Daoy (cell line): Measurements from ENCODE around the gene SDHA. TPM values are rescaled to one million over a fixed set of nuclear protein-coding genes. Genes with fewer than 3 reads are reported as not detected.
A peak's percentile ranks its signal among the peaks of the same experiment; 100 is the strongest.
"Not testable (repeated sequence)": the region's sequence is repeated elsewhere in the genome, so short reads cannot be mapped to it uniquely, and the experiment has no call there.

Experiments
- DNase-seq: peaks from one replicate; pipeline ENCODE4 v3.0.0-alpha.2; 2015; ENCODE audit warnings: low read depth
- total RNA-seq: library from RNA; depleted of rRNA; stranded (reverse); fragments of >200 nt; shearing (Covaris generic); gene quantifications from 2 replicates; pipeline ENCODE4 v1.2.3, GENCODE V29; 2014

SDHA gene
- total RNA-seq, 1 experiment from 2014 or later = 97.6 TPM

DNA sequence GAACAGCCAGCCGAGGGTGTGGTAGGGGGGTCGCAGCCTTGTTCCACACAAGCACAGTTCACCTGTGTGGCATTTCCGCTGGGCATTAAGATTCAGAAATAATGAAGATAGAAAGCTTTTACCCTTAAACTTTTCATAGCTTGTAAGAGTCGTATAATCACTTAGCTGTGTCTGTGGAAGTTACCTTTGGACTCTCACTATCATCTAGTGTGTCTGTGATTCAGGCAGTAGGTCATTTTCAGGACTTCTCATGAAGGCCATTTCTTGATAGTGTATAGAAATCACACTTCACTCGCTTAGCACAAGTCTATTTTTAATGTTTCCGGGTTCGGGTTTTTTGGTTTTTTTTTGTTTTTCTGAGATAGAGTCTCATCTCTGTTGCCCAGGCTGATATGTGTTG is 37.0 kb downstream of the SDHA start:
- DNase-seq = not testable (repeated sequence)

DNA sequence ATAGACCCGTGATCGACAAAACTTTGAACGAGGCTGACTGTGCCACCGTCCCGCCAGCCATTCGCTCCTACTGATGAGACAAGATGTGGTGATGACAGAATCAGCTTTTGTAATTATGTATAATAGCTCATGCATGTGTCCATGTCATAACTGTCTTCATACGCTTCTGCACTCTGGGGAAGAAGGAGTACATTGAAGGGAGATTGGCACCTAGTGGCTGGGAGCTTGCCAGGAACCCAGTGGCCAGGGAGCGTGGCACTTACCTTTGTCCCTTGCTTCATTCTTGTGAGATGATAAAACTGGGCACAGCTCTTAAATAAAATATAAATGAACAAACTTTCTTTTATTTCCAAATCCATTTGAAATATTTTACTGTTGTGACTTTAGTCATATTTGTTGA is 38.2 kb downstream of the SDHA start:
- not testable (repeated sequence) for DNase-seq

DNA sequence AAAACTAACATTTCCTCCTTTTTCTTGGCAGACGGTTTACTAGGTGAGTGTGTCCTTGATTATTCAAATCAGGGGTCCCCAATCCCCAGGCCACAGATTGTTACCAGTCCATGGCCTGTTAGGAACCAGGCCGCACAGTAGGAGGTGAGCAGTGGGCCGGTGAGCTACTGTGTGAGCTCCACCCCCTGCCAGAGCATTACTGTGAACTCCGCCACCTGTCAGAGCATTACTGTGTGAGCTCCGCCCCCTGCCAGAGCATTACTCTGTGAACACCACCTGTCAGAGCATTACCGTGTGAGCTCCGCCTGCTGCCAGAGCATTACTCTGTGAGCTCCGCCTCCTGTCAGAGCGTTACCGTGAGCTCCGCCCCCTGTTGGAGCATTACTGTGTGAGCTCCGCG is 39.0 kb downstream of the SDHA start:
- DNase-seq = no peak

DNA sequence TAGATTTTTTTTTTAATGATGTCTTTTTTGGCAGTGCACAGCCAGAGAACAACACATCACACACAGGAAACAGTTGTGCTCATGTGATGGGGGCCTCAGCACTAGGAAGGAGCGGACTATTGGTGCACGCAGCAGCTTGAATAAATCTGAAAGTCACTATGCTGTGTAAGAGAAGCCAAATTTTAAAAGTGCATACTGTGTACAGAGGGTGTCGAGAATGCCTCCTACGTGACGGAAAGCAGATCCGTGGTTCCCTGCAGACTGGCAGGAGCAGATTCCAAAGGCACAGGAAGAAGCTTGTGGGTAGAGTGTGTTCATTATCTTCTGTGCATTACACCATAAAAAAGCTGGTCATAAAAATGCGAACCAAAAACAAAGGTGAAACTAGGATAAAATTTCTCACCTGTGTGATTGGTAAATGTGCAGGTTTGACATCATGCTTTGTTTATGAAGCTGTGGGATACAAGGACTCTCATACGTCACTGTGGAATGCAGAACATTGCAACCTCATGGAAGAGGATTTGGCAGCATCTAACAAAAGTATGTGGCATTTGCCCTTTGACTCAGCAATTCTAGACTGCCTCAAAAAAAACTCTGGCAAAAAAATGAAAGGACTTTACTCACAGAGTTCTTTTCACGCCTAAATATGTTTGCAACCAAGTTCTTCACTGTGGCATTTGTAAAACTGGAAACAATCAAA is 45.3 kb downstream of the SDHA start:
- peak; percentile 21 for DNase-seq

DNA sequence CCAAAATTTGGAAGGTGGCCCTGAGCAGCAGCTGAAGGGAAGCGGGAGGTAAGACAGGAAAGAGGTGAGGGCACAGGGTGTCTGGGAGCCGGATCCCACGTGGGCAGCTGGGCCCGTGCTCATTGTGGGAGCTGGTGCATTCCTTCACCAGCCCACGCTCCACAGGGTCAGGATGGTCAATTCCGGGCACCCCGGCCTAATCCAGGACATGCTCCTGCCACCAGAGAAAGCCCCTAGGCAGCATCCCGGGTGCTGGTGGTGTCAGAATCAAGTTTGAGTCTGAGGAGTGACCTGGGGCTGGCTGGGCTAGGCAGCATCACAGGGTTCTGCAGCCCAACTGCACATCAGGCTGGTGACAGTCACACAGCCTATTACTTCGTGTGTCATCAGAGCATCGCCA is 46.2 kb downstream of the SDHA start:
- no peak for DNase-seq

DNA sequence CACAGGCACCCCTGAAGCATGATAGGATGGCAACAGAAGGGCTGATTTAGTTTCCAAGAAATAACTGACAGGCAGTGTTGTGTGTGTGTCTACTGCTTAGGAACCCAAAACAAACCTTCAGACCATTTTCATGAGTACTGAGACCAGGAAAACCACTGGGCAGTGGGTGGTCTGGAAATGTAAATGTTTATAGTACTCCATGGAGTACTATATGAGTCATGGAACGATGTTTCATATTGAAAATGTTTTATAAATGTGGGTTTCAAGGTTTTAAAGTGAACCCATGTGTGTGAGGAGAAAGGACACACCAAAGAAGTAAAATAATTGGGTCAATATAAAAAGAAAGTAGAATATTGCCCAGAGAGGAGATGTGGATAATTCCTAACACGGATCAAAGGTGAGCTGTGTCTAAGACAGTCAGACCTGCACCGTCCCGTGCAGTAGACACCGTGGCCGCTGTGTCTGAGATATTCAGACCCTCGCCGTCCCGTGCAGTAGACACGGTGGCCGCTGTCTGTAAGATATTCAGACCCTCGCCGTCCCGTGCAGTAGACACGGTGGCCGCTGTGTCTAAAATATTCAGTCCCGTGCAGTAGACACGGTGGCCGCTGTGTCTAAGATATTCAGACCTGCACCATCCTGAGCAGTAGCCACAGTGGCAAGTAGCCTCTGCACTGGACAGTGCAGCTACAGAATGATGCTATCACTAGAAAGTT is 48.3 kb downstream of the SDHA start:
- DNase-seq = peak; percentile 20

DNA sequence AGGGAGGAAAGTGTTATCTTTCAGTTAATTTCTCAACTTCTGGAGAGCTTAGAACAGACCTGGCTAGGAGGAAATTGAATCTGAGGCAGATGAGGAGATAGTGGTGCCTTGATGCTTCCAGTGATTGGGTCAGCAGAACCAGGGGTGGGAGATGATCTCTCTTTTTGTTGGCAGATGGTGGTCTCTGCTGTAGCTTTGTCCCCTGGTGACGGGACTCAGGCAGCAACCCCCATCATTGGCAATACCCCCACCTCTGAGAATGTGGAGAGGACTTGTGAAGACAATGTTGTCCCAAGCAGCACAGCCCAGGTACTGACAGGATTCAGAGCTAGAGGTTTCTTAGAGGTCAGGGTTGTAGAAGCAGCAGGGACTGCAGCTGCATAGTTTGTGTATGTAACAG is 49.6 kb downstream of the SDHA start:
- no peak for DNase-seq

DNA sequence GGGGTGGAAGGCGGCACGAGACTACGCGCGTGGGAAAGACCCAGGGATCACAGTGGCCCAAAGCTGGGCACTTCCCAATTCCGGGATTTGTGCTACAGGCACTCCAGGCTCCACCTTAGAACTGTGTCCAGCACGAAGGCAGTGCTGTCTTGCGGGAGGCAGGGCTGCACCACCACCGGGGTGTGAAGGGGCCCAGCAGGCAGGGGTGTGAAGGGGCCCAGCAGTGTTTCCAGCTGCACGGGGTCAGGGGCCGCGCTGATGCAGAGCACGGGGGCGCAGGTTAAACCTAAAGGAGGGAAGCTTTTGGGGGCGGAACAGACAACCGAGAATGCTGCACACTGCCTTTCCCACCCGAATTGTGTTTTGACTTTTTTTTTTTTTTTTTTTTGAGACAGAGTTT is 52.2 kb downstream of the SDHA start:
- DNase-seq = no peak

DNA sequence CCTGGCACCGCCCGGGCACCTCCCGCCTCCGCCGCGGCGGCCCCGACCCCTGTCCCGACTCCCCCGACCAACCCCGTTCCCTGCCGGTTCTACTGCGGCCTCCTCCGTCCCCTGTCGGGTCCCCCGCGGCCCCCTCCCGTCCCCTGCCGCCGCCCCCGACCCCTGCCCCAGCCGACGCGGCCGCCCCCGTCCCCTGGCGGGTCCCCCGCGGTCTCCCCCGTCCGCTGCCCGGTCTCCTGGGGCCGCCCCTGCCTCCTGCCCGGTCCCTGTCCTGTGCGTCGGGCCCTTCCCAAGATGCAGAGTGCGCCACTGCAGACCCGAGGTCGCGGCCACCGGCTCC is 53.7 kb downstream of the SDHA start:
- not testable (repeated sequence) for DNase-seq

DNA sequence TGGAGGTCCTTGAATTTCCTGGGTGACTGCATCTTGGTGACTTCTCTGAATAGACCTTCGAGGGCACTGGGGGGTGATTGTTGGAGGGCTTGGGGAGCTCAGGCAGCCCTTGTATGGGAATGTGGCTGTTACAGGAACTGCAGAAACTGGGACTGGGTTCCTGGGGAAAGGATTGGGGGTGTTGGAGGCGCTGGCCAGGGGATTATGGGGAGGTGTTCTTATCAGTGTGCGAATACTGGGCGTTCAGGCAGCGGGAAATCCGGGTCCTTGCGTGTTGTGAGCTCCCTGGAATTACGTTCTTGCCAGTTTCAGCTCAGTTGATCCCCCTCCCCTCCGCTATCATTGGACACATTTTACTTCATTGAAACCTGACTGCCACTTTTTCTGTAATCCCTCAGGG is 55.0 kb downstream of the SDHA start:
- DNase-seq = not testable (repeated sequence)

DNA sequence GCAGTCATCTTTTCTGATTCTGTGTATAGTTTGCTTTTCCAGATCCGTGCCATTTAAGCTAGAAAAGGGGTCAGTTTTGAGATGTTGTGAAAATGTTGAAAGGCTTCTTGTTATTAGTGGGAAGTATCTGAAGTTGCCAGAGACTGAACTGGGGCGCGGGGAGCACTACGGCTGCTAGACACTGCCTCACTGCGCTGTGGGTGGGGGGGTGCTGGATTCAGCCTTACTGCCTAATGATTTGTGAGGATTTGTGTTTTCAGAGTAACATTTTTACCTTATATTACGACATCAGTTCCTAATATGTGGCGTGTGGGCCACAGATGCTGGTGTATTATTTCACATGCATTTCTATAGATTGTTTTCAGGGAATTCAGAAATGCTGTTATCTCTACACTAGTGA is 55.4 kb downstream of the SDHA start:
- not testable (repeated sequence) for DNase-seq

DNA sequence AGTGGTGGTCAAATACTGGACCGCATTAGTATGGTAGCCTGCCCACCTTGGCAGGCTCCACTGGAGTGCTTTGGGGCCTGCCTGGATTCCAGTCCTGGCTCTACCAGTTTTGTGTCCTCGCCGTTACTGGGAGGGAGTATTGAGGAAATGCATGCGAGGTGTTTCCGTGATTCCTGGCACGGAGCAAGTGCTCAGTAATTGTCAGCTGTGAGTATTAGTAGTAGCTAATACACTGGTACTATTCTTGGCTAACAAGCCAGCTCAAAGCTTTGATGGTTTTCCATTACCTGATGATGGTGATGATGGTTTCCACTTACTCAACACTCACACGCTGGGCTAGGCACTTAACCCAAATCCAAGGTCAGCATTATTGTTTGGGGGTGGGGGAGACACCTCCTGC is 56.2 kb downstream of the SDHA start:
- not testable (repeated sequence) for DNase-seq

DNA sequence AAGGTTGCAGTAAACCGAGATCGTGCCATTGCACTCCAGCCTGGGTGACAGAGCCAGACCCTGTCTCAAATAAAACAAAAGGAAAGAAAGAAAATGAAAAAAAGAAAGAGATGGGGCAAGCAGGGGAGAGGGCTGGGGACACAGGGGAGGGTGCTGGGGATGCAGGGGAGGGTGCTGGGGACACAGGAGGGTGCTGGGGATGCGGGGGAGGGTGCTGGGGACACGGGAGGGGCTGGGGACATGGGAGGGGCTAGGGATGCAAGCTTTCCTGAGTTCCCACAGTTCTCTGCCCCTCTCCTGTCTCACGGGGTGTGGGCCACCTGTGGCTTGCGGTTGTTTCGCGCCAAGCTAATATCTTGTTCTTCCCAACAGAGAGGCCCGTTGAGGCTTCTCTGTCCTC is 60.5 kb downstream of the SDHA start:
- no peak for DNase-seq

DNA sequence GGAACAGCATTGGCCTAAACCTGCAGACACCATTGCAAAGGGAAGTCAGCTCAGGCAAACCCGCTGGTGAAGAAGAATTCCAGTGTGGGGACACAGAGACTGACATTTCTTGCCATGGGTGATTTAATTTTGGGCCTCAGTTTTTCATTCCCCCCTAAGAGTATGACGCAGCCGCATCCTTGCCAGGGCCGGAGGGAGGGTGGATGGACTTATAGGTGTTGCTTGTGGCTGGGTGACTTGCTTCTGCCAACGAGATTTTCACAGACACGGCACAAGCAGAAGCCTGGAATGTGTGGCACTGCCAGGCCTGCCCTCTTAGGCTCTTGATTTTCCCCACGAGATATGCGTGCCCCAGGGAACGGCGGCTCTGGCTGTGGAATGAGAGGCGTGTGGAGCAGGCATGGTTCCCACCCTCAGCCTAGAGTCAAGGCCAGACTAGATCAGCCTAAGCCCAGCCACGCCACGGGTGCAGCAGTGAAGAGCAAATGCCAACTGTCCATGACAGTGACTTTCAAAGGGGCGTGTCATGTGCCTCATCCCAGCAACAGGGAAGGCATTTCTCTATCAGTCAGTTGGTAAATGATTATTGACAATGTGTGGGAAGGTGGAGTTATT is 61.0 kb downstream of the SDHA start:
- DNase-seq = not testable (repeated sequence)

DNA sequence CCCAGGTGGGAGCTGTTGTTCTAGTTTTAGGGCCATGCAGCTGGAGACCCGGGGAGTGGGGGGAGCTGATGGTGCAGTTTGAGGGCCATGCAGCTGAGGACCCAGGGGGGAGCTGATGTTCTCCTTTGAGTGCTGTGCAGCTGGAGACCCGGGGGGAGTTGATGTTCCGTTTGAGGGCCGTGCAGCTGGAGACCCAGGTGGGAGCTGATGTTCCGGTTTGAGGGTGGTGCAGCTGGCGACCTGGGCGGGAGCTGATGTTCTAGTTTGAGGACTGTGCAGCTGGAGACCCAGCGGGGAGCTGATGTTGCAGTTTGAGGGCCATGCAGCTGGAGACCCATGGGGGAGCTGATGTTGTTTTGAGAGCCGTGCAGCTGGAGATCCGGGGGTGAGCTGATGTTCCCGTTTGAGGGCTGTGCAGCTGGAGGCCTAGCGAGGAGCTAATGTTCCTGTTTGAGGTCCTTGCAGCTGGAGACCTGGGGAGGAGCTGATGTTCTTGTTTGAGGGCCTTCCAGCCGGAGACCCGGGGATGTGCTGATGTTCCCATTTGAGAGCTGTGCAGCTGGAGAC is 68.0 kb downstream of the SDHA start:
- no peak for DNase-seq

DNA sequence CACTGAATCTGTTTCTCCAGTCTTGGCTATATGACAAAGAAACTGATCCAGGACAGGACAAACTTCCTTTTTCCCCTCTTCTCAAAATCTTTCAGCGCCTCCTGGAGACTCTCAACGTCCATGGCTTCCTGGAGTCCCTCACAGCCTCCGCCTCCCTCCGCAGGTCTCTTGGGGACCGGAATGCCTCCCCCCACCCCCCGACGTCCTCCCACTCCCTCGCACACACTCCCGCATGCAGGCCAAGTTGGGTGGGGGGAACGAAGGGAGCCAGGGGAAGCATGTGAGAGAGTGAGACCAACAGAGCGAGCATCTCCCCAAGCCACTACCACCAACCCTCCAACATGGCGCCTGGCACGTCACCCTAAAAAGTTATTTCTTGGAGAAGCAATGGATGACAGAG is 72.1 kb downstream of the SDHA start:
- not testable (repeated sequence) for DNase-seq

DNA sequence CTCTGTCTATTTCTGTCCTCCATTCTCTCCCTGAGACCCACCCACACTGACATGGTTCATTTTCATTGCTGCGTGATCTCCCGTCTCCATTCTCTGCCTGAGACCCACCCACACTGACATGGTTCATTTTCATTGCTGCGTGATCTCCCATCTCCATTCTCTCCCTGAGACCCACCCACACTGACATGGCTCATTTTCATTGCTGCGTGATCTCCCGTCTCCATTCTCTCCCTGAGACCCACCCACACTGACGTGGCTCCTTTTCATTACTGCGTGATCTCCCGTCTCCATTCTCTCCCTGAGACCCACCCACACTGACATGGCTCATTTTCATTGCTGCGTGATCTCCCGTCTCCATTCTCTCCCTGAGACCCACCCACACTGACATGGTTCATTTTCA is 73.2 kb downstream of the SDHA start:
- DNase-seq = not testable (repeated sequence)

DNA sequence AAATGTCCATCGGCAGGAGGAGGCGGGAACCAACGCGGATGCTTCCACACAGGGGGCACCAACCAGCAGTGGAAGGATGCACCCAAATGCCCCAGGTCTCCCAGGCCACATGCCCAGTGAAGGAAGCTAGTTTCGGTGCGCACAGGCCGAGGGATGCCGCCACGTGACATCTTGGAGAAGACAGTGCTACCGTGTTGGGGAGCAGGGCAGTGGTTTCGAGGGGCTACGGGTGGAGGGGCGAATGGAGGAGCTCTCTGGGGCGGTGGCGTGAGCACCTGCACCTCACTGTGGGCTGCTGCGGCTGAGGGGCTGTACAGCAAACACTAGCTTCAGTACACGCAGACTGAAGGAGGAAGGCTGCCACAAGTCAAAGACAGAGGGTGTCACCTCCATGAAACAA is 76.7 kb downstream of the SDHA start:
- DNase-seq = not testable (repeated sequence)

DNA sequence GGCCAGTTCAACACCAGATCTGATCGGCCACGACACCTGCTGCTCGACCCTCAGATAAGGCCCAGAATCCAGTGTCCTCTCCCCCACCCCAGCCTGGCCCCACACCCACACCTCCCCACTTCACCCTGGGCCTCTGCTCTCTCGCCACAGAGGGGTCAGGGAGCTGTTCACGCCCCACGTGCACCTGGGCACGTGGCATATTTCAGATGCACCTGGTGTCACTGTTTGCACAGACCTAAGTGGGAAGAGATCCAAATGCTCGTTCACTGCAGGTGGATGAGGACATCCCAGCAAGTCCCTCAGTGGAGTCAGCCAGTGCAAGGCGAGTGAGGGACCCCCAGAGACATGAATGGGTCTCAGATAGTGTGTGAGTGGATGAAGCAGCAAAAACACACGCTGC is 78.1 kb downstream of the SDHA start:
- not testable (repeated sequence) for DNase-seq

DNA sequence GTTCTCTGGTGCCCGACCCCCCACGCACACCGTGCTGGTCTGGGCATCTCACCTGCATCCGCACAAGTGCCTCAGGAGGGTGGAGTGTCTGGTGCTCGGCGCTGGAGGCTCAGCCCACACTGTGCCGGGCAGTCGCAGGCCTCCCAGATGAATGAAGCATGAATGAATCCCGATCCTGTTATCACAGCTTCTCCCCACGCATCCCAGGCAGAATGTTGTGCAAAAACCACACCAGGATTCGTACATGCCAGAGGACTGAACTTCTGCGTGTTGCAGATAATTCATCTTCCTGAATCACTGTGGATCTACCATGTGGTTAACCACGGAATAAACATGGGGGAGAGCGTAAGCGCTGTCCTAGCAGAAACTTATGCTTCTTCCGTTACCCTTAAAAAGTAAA is 78.8 kb downstream of the SDHA start:
- peak; percentile 65 for DNase-seq

DNA sequence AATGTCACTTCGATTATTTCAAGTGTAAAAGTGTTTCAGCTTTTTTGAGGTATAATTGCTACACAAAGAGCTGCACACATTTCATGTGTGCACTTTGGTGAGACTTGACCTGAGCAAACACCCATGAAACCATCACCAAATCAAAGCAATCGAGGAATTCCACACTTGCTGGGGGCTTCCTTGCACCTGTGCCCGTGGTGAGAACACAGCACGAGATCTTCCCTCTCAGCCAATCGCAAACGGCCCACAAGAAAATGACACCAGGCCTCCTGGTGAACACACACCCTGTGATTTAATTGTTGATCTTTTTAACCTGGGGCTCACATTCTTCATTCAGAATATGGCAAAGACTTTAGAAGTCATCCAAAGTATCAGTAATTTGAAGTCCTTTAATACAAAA is 79.3 kb downstream of the SDHA start:
- DNase-seq = not testable (repeated sequence)

DNA sequence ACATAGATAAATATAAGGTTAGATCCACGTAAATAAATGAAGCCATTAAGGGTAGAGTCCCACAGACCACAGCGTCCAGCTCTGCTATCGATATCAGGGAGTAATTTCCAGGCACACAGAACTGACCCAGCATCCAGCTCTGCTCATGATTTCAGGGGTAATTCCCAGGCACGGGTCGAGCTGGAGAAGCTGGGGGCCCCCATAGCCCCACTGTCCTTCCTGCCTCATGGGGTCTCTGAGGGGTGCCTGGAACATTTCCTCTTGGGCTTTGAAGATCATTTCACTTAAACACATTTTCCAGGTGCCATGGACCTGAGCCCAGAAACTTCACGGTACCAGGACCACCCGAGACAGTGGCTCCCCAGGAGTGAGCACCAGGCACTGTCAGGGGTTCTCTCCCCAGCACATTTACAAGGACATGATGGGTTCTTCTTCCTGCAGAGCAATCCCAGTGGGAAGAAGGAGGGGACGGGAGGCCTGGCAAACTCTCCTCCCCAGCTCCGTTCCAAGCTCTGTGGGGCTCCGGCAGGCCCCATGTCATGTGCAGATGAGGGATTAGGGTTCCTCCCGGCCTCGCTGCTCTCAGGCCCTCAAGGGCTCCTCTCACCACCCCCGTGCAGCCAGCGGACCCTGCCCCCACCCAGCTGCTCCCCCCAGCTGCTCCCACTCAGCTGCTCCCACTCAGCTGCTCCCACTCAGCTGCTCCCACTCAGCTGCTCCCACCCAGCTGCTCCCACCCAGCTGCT is 80.0 kb downstream of the SDHA start:
- not testable (repeated sequence) for DNase-seq
